Endothelial cell (in vitro differentiated cells): ENCODE results near the gene PFDN1. TPM values are rescaled to one million over a fixed set of nuclear protein-coding genes. Genes with fewer than 3 reads are reported as not detected.

ENCODE experiments used
- DNase-seq: peaks from one replicate; pipeline ENCODE4 v3.0.0; 2021; ENCODE audit warnings: low spot score
- H3K27ac Mint-ChIP-seq: one replicate; pipeline ENCODE4 v1.8.0; 2021; ENCODE audit warnings: mixed read lengths, inconsistent platforms; ENCODE audit not compliant: unreplicated experiment
- H3K27me3 Mint-ChIP-seq: one replicate; pipeline ENCODE4 v1.8.0; 2021; ENCODE audit warnings: mild to moderate bottlenecking, moderate library complexity, mixed read lengths, inconsistent platforms; ENCODE audit not compliant: unreplicated experiment
- H3K36me3 Mint-ChIP-seq: one replicate; pipeline ENCODE4 v1.8.0; 2021; ENCODE audit warnings: mild to moderate bottlenecking, low read depth, mixed read lengths, inconsistent platforms; ENCODE audit not compliant: unreplicated experiment
- H3K4me1 Mint-ChIP-seq: one replicate; pipeline ENCODE4 v1.8.0; 2021; ENCODE audit warnings: mild to moderate bottlenecking, mixed read lengths, inconsistent platforms; ENCODE audit not compliant: unreplicated experiment
- H3K4me3 Mint-ChIP-seq: one replicate; pipeline ENCODE4 v1.8.0; 2021; ENCODE audit warnings: mild to moderate bottlenecking, mixed read lengths, inconsistent platforms; ENCODE audit not compliant: unreplicated experiment
- H3K9me3 Mint-ChIP-seq: one replicate; pipeline ENCODE4 v1.8.0; 2021; ENCODE audit warnings: mixed read lengths, inconsistent platforms; ENCODE audit not compliant: unreplicated experiment
- total RNA-seq: library from RNA; stranded (reverse); fragmentation: NEBNext Ultra II Directional; extraction: Animal tissue kit (Norgen Biotek cat#: 25700); gene quantifications from one replicate; pipeline ENCODE4 v1.2.1, GENCODE V29; 2021; ENCODE audit not compliant: unreplicated experiment
- TF ChIP-seq, protein P1 (sequence below): fragments of 200-600 bp; sonication (generic); IDR thresholded peaks from one replicate; pipeline ENCODE4 v1.5.0; 2021; ENCODE audit warnings: antibody characterized with exemption; ENCODE audit not compliant: unreplicated experiment

Gene PFDN1
- total RNA-seq, 1 donor from 2014 or later = 86.2 TPM

DNA sequence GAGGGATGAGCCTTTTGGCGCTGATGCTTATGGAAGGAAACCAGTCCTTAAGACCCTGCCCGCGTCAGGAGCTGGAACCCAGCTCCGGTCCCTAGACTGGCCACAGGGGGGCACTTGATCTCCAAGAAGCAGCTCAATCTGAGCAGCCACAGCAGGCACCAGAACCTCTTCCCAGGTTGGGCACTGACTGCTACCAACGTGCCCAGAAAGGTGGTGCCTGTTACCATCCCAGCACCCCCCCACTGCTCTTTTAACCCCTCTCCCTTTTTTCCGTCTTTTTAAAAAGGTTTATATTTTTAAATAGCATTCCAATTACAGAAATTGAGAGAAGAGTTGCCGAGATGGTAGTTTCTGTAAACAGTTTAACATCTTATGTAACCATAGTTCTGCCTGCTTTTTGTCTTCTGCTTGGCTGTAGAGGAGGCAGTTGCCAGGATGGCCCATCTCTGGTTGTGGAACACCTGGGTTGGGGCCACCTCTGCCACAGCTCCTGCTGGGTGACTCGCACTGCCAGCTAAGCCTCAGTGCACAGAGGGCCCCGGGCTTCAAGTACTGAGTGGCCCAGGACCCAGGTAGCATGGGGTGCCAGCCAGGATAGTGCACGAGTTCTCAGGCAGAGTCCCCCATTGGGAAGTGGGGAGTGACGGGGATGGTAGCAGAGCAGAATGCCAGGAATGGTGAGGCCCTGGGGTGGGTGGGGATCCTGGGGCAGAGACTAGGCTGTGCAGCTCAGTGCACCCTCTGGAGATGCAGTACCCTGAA lies 62.8 kb downstream of the PFDN1 start:
- Mint-ChIP-seq H3K27ac (no peak overlapping the region), H3K36me3 (peaks cover 12% of the 10 kb centered on the region), H3K4me3 (no peak overlapping the region), H3K27me3 (peaks cover 6% of the 10 kb centered on the region), H3K4me1 (peaks cover 15% of the 10 kb centered on the region), H3K9me3 (no peaks in the 10 kb centered on the region)
- peak; percentile 83 for DNase-seq
- TF ChIP-seq, protein P1, sequence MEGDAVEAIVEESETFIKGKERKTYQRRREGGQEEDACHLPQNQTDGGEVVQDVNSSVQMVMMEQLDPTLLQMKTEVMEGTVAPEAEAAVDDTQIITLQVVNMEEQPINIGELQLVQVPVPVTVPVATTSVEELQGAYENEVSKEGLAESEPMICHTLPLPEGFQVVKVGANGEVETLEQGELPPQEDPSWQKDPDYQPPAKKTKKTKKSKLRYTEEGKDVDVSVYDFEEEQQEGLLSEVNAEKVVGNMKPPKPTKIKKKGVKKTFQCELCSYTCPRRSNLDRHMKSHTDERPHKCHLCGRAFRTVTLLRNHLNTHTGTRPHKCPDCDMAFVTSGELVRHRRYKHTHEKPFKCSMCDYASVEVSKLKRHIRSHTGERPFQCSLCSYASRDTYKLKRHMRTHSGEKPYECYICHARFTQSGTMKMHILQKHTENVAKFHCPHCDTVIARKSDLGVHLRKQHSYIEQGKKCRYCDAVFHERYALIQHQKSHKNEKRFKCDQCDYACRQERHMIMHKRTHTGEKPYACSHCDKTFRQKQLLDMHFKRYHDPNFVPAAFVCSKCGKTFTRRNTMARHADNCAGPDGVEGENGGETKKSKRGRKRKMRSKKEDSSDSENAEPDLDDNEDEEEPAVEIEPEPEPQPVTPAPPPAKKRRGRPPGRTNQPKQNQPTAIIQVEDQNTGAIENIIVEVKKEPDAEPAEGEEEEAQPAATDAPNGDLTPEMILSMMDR = peak; percentile 61

DNA sequence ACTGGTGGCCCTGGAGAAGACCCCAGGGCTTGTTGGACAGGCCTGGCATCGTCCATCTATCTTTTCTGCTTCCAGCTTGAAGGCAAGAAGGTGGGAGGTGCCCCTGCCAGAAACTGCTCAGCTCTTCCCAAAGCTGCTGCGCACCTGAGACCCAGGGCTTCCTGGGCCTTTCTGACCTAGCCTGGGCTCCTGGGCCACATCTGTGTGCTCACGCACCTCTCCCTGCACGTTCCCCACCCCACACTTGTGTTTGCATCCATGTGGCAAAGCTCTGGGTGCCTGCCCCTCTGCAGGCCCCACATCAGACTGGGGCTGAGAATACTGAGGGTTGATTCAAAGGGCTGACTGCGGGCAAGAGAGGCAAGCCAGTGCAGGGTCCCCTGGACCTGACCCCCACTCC lies 63.4 kb downstream of the PFDN1 start:
- TF ChIP-seq, protein P1 = no peak
- Mint-ChIP-seq H3K4me1 (peaks cover 8% of the 10 kb centered on the region), H3K27ac (no peak overlapping the region), H3K36me3 (peaks cover 6% of the 10 kb centered on the region), H3K4me3 (no peak overlapping the region), H3K9me3 (no peaks in the 10 kb centered on the region), H3K27me3 (peaks cover 2% of the 10 kb centered on the region)
- DNase-seq = no peak

DNA sequence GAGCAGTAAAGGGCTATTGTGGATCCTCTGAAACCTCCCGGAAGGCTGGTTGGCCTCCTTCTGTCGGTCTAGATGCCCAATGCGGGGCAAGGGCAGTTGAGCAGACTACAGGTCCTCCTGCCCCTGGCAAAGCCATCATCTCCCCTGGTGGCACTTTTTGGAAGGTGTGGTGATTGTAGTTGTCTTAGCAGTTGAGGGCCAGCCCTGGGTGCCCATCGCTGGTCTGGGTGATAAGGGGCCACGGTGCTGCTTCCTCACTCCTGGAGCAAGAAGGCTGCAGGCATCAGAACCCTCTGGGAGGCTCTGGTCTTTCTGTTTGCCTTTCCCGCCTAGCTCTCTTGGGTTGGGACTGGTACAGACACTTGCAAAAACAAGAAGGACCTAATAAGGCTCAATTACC lies 64.1 kb downstream of the PFDN1 start:
- H3K9me3 Mint-ChIP-seq = no peaks in the 10 kb centered on the region
- H3K4me1 Mint-ChIP-seq = peaks cover 7% of the 10 kb centered on the region
- TF ChIP-seq, protein P1 = no peak
- H3K36me3 Mint-ChIP-seq = peaks cover 4% of the 10 kb centered on the region
- no peak for DNase-seq
- H3K4me3 Mint-ChIP-seq = no peak overlapping the region
- H3K27ac Mint-ChIP-seq = no peak overlapping the region
- peaks cover 2% of the 10 kb centered on the region for H3K27me3 Mint-ChIP-seq

DNA sequence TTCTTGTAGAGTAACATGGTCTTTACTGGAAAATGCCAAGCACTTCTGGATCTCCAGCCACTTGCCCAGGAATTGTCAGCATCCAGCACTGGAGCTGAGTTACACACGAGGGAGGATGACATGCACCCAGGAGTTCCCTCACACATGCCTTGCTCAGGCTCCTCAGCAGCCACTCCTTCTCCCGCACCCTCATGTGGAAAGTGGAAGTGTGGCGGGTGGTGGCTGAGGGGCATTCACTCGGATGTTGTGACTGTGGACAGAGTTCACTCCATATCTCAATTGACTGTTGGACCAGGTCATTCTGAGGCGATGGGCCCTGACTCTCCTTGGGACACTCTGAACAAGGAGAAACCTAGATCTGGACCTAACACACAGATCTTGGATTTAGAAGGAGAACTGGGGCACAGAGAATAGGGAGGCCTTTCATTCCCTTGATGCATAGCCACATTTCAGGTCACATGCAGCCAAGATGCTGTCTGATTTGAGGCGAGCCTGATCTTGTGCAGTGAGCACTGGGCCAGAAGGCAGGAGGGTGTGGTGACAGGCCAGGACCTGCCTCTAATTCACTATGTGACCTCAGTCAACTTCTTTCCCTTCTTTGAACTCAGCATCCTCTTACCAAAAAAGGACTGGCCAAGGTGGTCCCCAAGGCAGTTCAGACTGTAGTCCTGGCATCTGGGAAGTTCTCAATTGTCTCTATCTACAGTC lies 65.9 kb downstream of the PFDN1 start:
- Mint-ChIP-seq H3K9me3 (no peaks in the 10 kb centered on the region), H3K4me3 (no peak overlapping the region), H3K27me3 (peaks cover 2% of the 10 kb centered on the region), H3K36me3 (no peaks in the 10 kb centered on the region), H3K4me1 (peaks cover 3% of the 10 kb centered on the region), H3K27ac (no peak overlapping the region)
- TF ChIP-seq, protein P1 = no peak
- DNase-seq = no peak
